ENCODE measurements around the gene PTGR1.
"Not testable (repeated sequence)": the region's sequence is repeated elsewhere in the genome, so short reads cannot be mapped to it uniquely, and the experiment has no call there.

The PTGR1 gene

DNA sequence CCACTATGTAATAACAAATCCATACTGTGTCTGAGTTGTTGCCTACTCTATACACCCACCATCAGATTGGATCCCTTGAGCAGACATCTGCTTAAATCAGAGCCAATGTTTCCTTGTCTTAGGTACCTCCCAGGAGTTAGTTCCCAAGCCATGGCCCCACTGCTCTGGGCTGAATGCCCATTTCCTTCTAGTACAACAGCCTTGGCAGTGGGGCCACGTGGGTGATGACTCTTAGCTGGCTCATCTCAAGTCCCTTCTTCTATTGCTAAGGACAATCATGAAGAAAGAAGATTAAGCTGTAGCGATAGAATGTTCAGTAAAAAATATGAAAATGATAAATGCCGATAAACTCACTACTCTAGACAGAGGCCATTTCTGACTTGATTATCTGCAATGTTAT is 16.6 kb downstream of the PTGR1 start:
- FAIRE-seq (no peak), DNase-seq (ENCODE audit: insufficient read length, low spot score) (no peak)
- TF ChIP-seq, protein P1, sequence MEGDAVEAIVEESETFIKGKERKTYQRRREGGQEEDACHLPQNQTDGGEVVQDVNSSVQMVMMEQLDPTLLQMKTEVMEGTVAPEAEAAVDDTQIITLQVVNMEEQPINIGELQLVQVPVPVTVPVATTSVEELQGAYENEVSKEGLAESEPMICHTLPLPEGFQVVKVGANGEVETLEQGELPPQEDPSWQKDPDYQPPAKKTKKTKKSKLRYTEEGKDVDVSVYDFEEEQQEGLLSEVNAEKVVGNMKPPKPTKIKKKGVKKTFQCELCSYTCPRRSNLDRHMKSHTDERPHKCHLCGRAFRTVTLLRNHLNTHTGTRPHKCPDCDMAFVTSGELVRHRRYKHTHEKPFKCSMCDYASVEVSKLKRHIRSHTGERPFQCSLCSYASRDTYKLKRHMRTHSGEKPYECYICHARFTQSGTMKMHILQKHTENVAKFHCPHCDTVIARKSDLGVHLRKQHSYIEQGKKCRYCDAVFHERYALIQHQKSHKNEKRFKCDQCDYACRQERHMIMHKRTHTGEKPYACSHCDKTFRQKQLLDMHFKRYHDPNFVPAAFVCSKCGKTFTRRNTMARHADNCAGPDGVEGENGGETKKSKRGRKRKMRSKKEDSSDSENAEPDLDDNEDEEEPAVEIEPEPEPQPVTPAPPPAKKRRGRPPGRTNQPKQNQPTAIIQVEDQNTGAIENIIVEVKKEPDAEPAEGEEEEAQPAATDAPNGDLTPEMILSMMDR (IDR thresholded peaks at IDR 0.05; ENCODE audit: insufficient read depth, missing control alignments) = no peak

DNA sequence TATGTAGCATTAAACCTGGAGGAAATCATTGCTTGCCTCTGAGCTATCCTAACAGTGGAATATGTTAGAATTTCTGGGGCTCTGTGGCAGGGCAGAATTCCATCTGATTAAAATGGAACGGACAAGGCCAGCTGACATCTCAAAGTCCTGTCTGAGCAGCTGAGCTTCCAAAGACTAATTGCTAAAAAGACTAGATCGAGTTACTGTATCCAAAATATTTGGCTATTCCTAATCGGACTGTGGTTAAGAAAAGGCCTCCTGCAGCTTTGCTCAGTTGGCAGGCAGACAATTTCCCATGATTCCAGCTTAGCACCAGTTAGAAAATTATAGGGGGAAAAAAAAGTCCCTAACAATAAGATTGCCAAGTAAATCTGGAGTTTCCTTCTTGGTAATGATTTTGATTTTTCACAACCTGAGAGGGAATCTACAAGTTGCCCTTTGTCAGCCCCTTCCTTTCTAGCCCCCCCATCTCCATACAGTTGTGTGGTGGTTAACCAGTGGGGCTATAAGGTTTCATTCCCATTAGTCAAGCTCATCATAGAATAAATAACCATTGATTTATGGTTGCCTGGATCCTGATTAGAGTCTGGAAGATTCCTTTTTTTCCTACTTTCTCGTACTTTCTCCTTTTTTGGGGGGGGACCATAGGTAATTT is 26.4 kb downstream of the PTGR1 start:
- TF ChIP-seq, protein P1 (IDR thresholded peaks at IDR 0.05; ENCODE audit: insufficient read depth, missing control alignments) = no peak
- FAIRE-seq (no peak), DNase-seq (ENCODE audit: insufficient read length, low spot score) (no peak)

DNA sequence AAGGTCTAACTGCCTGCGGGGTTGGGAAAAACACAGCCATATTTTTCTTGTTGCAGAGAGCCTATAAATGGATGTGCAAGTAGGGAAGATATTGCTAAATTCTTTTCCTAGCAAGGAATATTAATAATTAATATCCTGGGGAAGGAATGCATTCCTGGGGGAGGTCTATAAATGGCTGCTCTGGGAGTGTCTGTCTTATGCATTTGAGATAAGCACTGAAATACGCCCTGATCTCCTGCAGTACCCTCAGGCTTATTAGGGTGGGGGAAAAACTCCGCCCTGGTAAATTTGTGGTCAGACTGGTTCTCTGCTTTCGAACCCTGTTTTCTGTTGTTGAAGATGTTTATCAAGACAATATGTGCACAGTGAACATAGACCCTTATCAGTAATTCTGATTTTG is 31.3 kb downstream of the PTGR1 start:
- FAIRE-seq = not testable (repeated sequence)

DNA sequence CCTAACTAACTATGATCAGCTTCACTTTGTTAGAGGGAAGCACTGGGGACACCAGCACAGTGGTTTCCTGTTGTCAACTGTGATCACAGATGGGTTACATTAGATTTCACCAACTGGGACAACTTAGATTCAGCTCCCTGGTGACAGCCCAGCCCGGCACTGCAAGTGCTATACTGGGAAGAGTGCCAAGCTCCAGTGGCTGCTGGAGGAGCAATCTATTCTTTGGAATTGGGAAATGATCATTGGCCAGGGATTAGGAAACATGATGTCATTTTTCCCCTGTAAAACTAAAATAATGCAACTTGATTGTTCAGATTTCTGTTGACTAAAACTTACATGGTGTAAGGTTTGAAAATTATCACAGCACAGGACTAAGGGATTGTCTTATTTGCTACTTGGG is 33.2 kb downstream of the PTGR1 start:
- FAIRE-seq = no peak
- TF ChIP-seq, protein P1 (IDR thresholded peaks at IDR 0.05; ENCODE audit: insufficient read depth, missing control alignments) = no peak

More for the DNA sequence above, 31.3 kb downstream of the PTGR1 start:
- not testable (repeated sequence) for DNase-seq (ENCODE audit: insufficient read length, low spot score)

DNA sequence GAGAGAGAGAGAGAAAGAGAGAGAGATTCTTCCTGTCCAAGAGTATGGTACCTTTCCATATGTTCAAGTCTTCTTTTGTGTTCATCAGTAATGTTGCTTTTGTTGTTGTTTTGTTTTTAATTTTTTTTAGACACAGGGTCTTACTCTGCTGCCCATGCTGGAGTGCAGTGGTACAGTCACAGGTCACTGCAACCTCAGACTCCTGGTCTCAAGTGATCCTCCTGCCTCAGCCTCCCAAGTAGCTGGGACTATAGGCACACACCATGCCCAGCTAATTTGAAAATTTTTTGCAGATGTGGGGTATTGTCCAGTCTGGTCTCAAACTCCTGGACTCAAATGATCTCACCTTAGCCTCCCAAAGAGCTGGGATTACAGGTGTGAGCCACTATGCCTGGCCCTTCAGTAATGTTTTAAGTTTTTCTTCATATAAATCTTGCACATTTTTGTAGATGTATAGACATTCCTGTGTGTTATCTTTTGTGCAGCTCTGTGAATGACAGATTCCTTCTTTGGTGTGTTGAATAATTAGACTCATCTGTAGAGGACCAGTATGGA is 38.2 kb downstream of the PTGR1 start:
- DNase-seq (ENCODE audit: insufficient read length, low spot score) (no peak), FAIRE-seq (no peak)
- TF ChIP-seq, protein P1 (IDR thresholded peaks at IDR 0.05; ENCODE audit: insufficient read depth, missing control alignments) = no peak

More for the DNA sequence above, 33.2 kb downstream of the PTGR1 start:
- DNase-seq (ENCODE audit: insufficient read length, low spot score) = no peak

DNA sequence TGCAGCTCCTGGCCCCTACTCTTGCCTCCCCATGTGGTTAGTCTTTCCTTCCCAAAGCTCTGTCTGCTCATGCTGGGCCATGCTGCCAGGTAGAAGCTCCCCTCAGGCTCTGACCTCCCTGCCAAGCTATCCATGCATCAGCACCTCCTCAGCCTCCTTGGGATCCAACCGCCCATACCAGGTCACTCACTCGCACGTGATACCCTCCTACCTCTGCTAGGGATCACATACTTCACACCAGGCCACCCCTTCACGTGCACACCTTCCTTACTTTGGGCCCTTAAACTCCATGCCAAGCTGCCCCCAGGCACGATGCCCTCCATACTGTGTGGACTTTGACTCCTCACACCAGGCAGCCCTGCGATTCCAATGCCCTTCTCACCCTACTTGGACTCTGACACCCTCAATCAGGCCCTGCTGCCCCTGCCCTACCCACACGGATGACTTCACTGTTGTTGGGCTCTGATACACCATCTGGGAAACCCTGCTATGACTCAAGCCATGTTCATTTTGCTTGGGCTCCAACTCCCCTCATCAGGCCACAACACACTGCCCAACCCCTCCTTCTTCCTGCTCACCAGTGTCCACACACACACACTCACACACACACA is 40.3 kb downstream of the PTGR1 start:
- TF ChIP-seq, protein P1 (IDR thresholded peaks at IDR 0.05; ENCODE audit: insufficient read depth, missing control alignments) = no peak
- DNase-seq (ENCODE audit: insufficient read length, low spot score) = no peak
- no peak for FAIRE-seq

DNA sequence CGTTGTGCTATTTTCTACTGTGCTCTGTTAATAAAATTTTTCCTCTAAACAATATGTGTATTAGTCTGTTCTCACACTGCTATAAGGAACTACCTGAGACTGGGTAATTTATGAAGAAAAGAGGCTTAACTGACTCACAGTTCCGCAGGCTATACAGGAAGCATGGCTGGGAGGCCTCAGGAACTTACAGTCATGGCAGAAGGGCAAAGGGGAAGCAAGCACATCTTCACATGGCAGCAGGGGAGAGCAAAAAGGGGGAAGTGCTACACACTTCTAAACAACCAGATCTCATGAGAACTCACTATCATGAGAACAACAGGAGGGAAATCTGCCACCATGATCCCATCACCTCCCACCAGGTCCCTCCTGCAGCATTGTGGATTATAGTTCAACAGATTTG is 44.0 kb downstream of the PTGR1 start:
- not testable (repeated sequence) for FAIRE-seq

DNA sequence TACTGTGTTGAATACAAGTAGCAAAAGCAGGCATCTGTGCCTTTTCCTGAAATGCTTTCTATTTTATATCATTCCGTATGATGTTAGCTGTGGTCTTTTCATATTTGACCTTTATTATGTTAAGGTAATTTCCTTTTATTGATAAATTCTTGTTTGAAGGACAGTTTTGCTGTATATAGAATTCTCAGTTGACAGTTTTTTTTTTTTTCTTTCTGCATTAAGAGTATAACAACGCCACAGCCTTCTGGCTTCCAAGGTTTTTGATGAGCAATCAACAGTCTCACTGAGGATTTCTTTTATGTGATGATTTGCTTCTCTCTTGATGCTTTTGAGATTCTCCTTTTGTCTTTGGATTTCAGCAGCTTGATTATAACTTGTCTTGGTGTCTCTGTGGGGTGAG is 50.8 kb downstream of the PTGR1 start:
- no peak for DNase-seq (ENCODE audit: insufficient read length, low spot score)
- TF ChIP-seq, protein P1 (IDR thresholded peaks at IDR 0.05; ENCODE audit: insufficient read depth, missing control alignments) = no peak
- FAIRE-seq = no peak

More for the DNA sequence above, 44.0 kb downstream of the PTGR1 start:
- not testable (repeated sequence) for DNase-seq (ENCODE audit: insufficient read length, low spot score)
